A549 (cell line): ENCODE results near the gene SLC25A26. TPM values are rescaled to one million over a fixed set of nuclear protein-coding genes. Genes with fewer than 3 reads are reported as not detected.

Experiments
- ATAC-seq, 2 experiments: fragments of 200-7000 bp in 1 of 2; fragments of >200 bp in 1 of 2; cut with Nextera tagmentation in 1 of 2; cut with Tn5 transposase in 1 of 2; 3 replicates each; pipeline versions ENCODE4 v1.8.0 to v1.9.1; 2018 to 2020; ENCODE audit warnings: mild to moderate bottlenecking in 1 of 2, moderate library complexity in 1 of 2
- CTCF ChIA-PET: fragments of 300-600 bp; sonication (Branson Sonifier 250); formaldehyde crosslinking; extraction: SDS; loops from one replicate; lab custom pipeline; 2021; ENCODE audit warnings: antibody characterized with exemption, inconsistent platforms; lab: Yijun Ruan, JAX
- POLR2A ChIA-PET: fragments of 350-600 bp; formaldehyde crosslinking; extraction: SDS; loops from one replicate; lab custom pipeline; 2021; ENCODE audit warnings: antibody characterized with exemption, inconsistent platforms; lab: Yijun Ruan, JAX
- DNase-seq, 2 experiments: peaks; one replicate each; pipeline versions ENCODE4 v3.0.0 to v3.0.0-alpha.2; 2011 to 2016; ENCODE audit warnings: low read depth in 1 of 2, low spot score in 1 of 2
- FAIRE-seq: peaks from 2 replicates; lab custom pipeline; 2011; peaks lifted over from hg19 to GRCh38; lab: Jason Lieb, UNC
- H3K27ac ChIP-seq, 2 experiments: fragments of >200 bp; sonication (Bioruptor Twin); formaldehyde crosslinking; 3 replicates each; pipeline ENCODE4 v1.5.1; 2016 to 2017
- H3K4me1 ChIP-seq: fragments of >200 bp; sonication (Bioruptor Twin); formaldehyde crosslinking; 3 replicates; pipeline ENCODE4 v1.6.1; 2016
- H3K4me2 ChIP-seq: fragments of >200 bp; sonication (Bioruptor Twin); formaldehyde crosslinking; 3 replicates; pipeline ENCODE4 v1.6.1; 2016
- H3K4me3 ChIP-seq: fragments of >200 bp; sonication (Bioruptor Twin); formaldehyde crosslinking; 3 replicates; pipeline ENCODE4 v1.5.1; 2016
- H3K9me3 ChIP-seq: fragments of >200 bp; sonication (Bioruptor Twin); formaldehyde crosslinking; 3 replicates; pipeline ENCODE4 v1.6.1; 2016
- CBX2 ChIP-seq: fragments of 200-600 bp; sonication (generic); IDR thresholded peaks from 2 replicates; pipeline ENCODE4 v1.6.1; 2016; ENCODE audit warnings: low read depth, mild to moderate bottlenecking, borderline replicate concordance
- CEBPB ChIP-seq, 2 experiments: fragments of >200 bp in 1 of 2; sonication (Bioruptor Twin) in 1 of 2; formaldehyde crosslinking in 1 of 2; IDR thresholded peaks; 2 replicates each; pipeline ENCODE4 v1.6.1; 2012 to 2016
- CHD4 ChIP-seq: fragments of 200-600 bp; sonication (generic); IDR thresholded peaks from 2 replicates; pipeline ENCODE4 v1.6.1; 2016; ENCODE audit warnings: antibody characterized with exemption, mild to moderate bottlenecking, borderline replicate concordance
- EHF ChIP-seq: fragments of 250-450 bp; sonication (Bioruptor Pico); IDR thresholded peaks from 2 replicates; pipeline ENCODE4 v1.5.0; 2020; ENCODE audit warnings: mild to moderate bottlenecking
- ELK1 ChIP-seq: fragments of 150-350 bp; IDR thresholded peaks from 2 replicates; pipeline ENCODE4 v1.6.1; 2014; ENCODE audit warnings: low read depth, mild to moderate bottlenecking, low read length
- FOSL2 ChIP-seq, 2 experiments: fragments of 450-650 bp in 1 of 2; fragments of >200 bp in 1 of 2; sonication (Bioruptor Twin) in 1 of 2; formaldehyde crosslinking; IDR thresholded peaks; 2 replicates each; pipeline versions ENCODE4 v1.5.0 to v1.6.1; 2016 to 2020; ENCODE audit warnings: mild to moderate bottlenecking in 1 of 2, moderate library complexity in 1 of 2
- HES2 ChIP-seq: fragments of >200 bp; sonication (Bioruptor Twin); formaldehyde crosslinking; IDR thresholded peaks from 2 replicates; pipeline ENCODE4 v1.6.1; 2016
- HOXB5 ChIP-seq: fragments of 250-450 bp; sonication (Bioruptor Pico); IDR thresholded peaks from 2 replicates; pipeline ENCODE4 v1.5.0; 2020; ENCODE audit warnings: mild to moderate bottlenecking, moderate library complexity
- JUN ChIP-seq, 2 experiments: fragments of >200 bp; sonication (Bioruptor Twin); formaldehyde crosslinking; IDR thresholded peaks; 2 replicates in 1 of 2; 3 replicates in 1 of 2; pipeline ENCODE4 v1.6.1; 2016 to 2017
- JUNB ChIP-seq: fragments of >200 bp; sonication (Bioruptor Twin); formaldehyde crosslinking; IDR thresholded peaks from 2 replicates; pipeline ENCODE4 v1.6.1; 2016
- KDM1A ChIP-seq: fragments of 200-600 bp; sonication (generic); IDR thresholded peaks from 2 replicates; pipeline ENCODE4 v1.6.1; 2016; ENCODE audit warnings: low read depth, mild to moderate bottlenecking
- MAFK ChIP-seq: fragments of 450-650 bp; IDR thresholded peaks from 2 replicates; pipeline ENCODE4 v1.6.1; 2014; ENCODE audit not compliant: partially characterized antibody
- NFE2L2 ChIP-seq: fragments of 150-350 bp; conservative IDR thresholded peaks from 2 replicates; pipeline ENCODE4 v1.6.1; 2014; ENCODE audit warnings: low read length
- PBX3 ChIP-seq: IDR thresholded peaks from 2 replicates; pipeline ENCODE4 v1.6.1; 2012
- PHF8 ChIP-seq: fragments of 200-600 bp; sonication (generic); IDR thresholded peaks from 2 replicates; pipeline ENCODE4 v1.6.1; 2016; ENCODE audit warnings: low read depth, mild to moderate bottlenecking, antibody characterized with exemption, moderate library complexity, borderline replicate concordance
- RARB ChIP-seq: fragments of 250-450 bp; sonication (Bioruptor Pico); IDR thresholded peaks from 2 replicates; pipeline ENCODE4 v1.8.0; 2021; ENCODE audit warnings: mild to moderate bottlenecking, moderate library complexity
- RNF2 ChIP-seq: fragments of 200-600 bp; sonication (generic); IDR thresholded peaks from 2 replicates; pipeline ENCODE4 v1.6.1; 2016; ENCODE audit warnings: low read depth, mild to moderate bottlenecking, antibody characterized with exemption, moderate library complexity, borderline replicate concordance
- SMC3 ChIP-seq: fragments of >200 bp; sonication (Bioruptor Twin); formaldehyde crosslinking; IDR thresholded peaks from 3 replicates; pipeline ENCODE4 v1.6.1; 2018; ENCODE audit warnings: inconsistent platforms
- TFCP2L1 ChIP-seq: fragments of 250-450 bp; sonication (Bioruptor Pico); IDR thresholded peaks from 2 replicates; pipeline ENCODE4 v1.5.0; 2021; ENCODE audit warnings: mild to moderate bottlenecking
- TP53 ChIP-seq: fragments of 250-450 bp; sonication (Bioruptor Pico); IDR thresholded peaks from 2 replicates; pipeline ENCODE4 v1.5.0; 2021; ENCODE audit warnings: mild to moderate bottlenecking, moderate library complexity
- WGBS: methylation state at CpG from one replicate; pipeline ENCODE4 v1.1.6; 2017; ENCODE audit errors: missing lambda C conversion rate; 5-methylcytosine and 5-hydroxymethylcytosine counted together
- polyA plus RNA-seq, 4 experiments: library from polyadenylated mRNA; depleted of rRNA in 3 of 4; stranded (reverse); fragments of >200 nt; fragmentation: RNase III in 1 of 4; extraction: RNeasy Plus Mini Kit Qiagen cat#74134 plus additional on column Dnase treatment in 1 of 4; gene quantifications; 2 replicates in 3 of 4; 3 replicates in 1 of 4; pipeline ENCODE4 v1.2.3, GENCODE V29; 2011 to 2017
- TF ChIP-seq, protein P1 (sequence below): fragments of 250-450 bp; sonication (Bioruptor Pico); IDR thresholded peaks from 2 replicates; pipeline ENCODE4 v1.5.0; 2021; ENCODE audit warnings: mild to moderate bottlenecking, moderate library complexity, borderline replicate concordance

Gene SLC25A26
- polyA plus RNA-seq, 2 of the 4 experiments (the other 2 are of a cell fraction): 13.0 to 30.5 TPM

DNA sequence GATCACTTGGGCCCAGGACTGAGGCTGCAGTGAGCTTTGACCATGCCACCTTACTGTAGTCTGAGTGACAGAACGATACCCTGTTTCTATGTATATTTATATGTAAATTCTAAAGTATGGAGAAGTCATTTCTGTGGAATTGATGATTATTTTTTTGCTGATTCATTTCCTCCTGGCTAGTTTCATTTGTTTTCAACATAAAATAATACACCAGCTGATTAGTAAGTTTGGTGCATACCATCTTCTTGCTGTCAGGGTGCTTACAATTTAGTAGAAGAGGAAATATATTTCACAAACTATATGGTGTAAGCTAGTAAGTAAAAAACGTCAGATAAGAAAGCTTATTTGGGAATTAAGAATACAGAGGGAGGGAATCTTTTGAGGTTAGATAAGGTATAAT is 36.0 kb downstream of the SLC25A26 start:
- 72% methylated on average over 2 of the region's 2 CpGs for WGBS
- DNase-seq: no peak
- ChIA-PET CTCF (no interaction called here), POLR2A (no interaction called here)
- no peak overlapping the region for H3K27ac ChIP-seq
- no peak for FAIRE-seq
- no peaks in the 10 kb centered on the region for H3K4me1 ChIP-seq
- no peak overlapping the region for H3K4me3 ChIP-seq
- ATAC-seq: no peak
- H3K4me2 ChIP-seq: no peak overlapping the region
- TF ChIP-seq, protein P1, sequence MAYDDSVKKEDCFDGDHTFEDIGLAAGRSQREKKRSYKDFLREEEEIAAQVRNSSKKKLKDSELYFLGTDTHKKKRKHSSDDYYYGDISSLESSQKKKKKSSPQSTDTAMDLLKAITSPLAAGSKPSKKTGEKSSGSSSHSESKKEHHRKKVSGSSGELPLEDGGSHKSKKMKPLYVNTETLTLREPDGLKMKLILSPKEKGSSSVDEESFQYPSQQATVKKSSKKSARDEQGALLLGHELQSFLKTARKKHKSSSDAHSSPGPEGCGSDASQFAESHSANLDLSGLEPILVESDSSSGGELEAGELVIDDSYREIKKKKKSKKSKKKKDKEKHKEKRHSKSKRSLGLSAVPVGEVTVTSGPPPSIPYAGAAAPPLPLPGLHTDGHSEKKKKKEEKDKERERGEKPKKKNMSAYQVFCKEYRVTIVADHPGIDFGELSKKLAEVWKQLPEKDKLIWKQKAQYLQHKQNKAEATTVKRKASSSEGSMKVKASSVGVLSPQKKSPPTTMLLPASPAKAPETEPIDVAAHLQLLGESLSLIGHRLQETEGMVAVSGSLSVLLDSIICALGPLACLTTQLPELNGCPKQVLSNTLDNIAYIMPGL: no peak
- TF ChIP-seq RNF2: no peak
- TF ChIP-seq RARB (CRISPR knock-in tag): no peak
- TF ChIP-seq TP53 (CRISPR knock-in tag): no peak
- no peak for TF ChIP-seq CHD4
- TF ChIP-seq PHF8: no peak
- no peak for TF ChIP-seq SMC3
- no peak for TF ChIP-seq MAFK
- no peak for TF ChIP-seq JUN (IDR thresholded peaks at IDR 0.05)
- no peak for TF ChIP-seq FOSL2 (IDR thresholded peaks at IDR 0.05)
- TF ChIP-seq FOSL2 (CRISPR knock-in tag; IDR thresholded peaks at IDR 0.05): no peak
- no peak for TF ChIP-seq CBX2
- TF ChIP-seq EHF (CRISPR knock-in tag): no peak
- TF ChIP-seq JUNB: no peak
- no peak for TF ChIP-seq NFE2L2
- no peak for TF ChIP-seq PBX3
- no peak for TF ChIP-seq HOXB5 (CRISPR knock-in tag)
- H3K9me3 ChIP-seq: no peaks in the 10 kb centered on the region

DNA sequence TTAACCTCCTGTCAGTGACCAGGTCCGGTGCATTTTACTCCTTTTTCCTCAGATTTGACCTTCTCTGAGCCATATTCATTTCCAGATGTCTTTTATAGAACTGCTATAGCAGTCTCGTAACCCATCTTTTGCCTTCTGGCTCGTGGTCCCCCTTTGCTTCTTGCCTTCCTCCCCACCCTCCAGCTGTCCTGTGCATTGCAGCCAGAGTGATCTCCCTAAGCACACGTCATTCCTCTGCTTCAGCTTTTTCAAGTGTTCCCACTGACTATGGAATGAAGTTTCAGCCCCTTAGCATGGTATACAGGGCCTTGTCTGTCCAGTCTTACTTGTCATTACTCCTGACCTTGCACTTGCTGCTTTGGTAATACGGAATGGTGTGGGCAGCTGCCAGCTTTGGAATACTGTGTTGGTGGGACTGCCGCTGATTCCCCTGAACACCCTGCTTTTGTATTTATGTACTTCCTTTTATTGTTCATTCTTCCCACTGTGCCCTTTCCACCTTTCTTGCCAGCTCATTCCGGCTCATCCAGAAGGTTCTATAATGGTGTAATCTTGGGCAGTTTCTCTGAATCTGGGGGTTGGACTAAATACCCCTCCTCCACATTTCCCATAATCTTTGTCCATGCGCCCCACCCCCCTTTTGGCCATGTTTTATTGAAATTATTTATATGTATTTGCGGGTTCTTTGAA is 38.9 kb downstream of the SLC25A26 start:
- Histone ChIP-seq H3K9me3 (no peaks in the 10 kb centered on the region), H3K4me3 (no peak overlapping the region), H3K27ac (no peak overlapping the region), H3K4me2 (no peak overlapping the region), H3K4me1 (no peaks in the 10 kb centered on the region)
- ChIA-PET POLR2A (no interaction called here), CTCF (interaction anchor here (1.4 kb wide), 1 partner anchor 563 kb away, joined by 3 read pairs; no protein-coding TSS in a partner anchor)
- no peak for ATAC-seq
- no peak for DNase-seq
- WGBS: 91% methylated on average over 9 of the region's 9 CpGs
- FAIRE-seq: no peak
- TF ChIP-seq HES2: no peak
- no peak for TF ChIP-seq TFCP2L1
- TF ChIP-seq CEBPB (IDR thresholded peaks at IDR 0.05): no peak
- no peak for TF ChIP-seq ELK1
- TF ChIP-seq NFE2L2: no peak
- TF ChIP-seq KDM1A: no peak
